GM23248 (cell line): ENCODE data around the gene RMI2. TPM values are rescaled to one million over a fixed set of nuclear protein-coding genes. Genes with fewer than 3 reads are reported as not detected.
"Not testable (repeated sequence)": the region's sequence is repeated elsewhere in the genome, so short reads cannot be mapped to it uniquely, and the experiment has no call there.

ENCODE experiments used
- DNase-seq: peaks from one replicate; pipeline ENCODE4 v3.0.0-alpha.2; 2015
- H2AFZ ChIP-seq: fragments of 200-600 bp; sonication (generic); 2 replicates; pipeline ENCODE4 v1.6.1; 2016; ENCODE audit warnings: antibody characterized with exemption
- H3F3A ChIP-seq: fragments of 200-600 bp; sonication (generic); 2 replicates; pipeline ENCODE4 v1.6.1; 2016; ENCODE audit warnings: mild to moderate bottlenecking, antibody characterized with exemption, mixed run types; ENCODE audit not compliant: insufficient read depth
- H3K27ac ChIP-seq: fragments of 200-600 bp; sonication (generic); 2 replicates; pipeline ENCODE4 v1.5.1; 2016; ENCODE audit warnings: mild to moderate bottlenecking
- H3K27me3 ChIP-seq: fragments of 200-600 bp; sonication (generic); replicated peaks from 2 replicates; pipeline ENCODE4 v1.6.1; 2016; ENCODE audit warnings: mild to moderate bottlenecking; ENCODE audit not compliant: insufficient read depth
- H3K36me3 ChIP-seq: fragments of 200-600 bp; sonication (generic); 2 replicates; pipeline ENCODE4 v1.6.1; 2016; ENCODE audit warnings: low read depth, mild to moderate bottlenecking
- H3K4me1 ChIP-seq: fragments of 200-600 bp; sonication (generic); 2 replicates; pipeline ENCODE4 v1.6.1; 2016; ENCODE audit warnings: mild to moderate bottlenecking; ENCODE audit not compliant: insufficient read depth
- H3K4me2 ChIP-seq: fragments of 200-600 bp; sonication (generic); one replicate; pipeline ENCODE4 v1.6.1; 2016; ENCODE audit warnings: mild to moderate bottlenecking; ENCODE audit not compliant: unreplicated experiment
- H3K4me3 ChIP-seq: fragments of 200-600 bp; sonication (generic); 2 replicates; pipeline ENCODE4 v1.5.1; 2016; ENCODE audit warnings: mild to moderate bottlenecking
- H3K79me2 ChIP-seq: fragments of 200-600 bp; sonication (generic); 2 replicates; pipeline ENCODE4 v1.6.1; 2016; ENCODE audit warnings: mild to moderate bottlenecking; ENCODE audit not compliant: insufficient read depth
- H3K9ac ChIP-seq: fragments of 200-600 bp; sonication (generic); 2 replicates; pipeline ENCODE4 v1.6.1; 2016; ENCODE audit warnings: mild to moderate bottlenecking
- H3K9me2 ChIP-seq: fragments of 200-600 bp; sonication (generic); 2 replicates; pipeline ENCODE4 v1.6.1; 2016; ENCODE audit warnings: mixed run types, mild to moderate bottlenecking, moderate library complexity; ENCODE audit not compliant: insufficient read depth
- H3K9me3 ChIP-seq: fragments of 200-600 bp; sonication (generic); one replicate; pipeline ENCODE4 v1.6.1; 2017; ENCODE audit warnings: low read depth
- H4K20me1 ChIP-seq: fragments of 200-600 bp; sonication (generic); 2 replicates; pipeline ENCODE4 v1.6.0; 2016; ENCODE audit not compliant: insufficient read depth
- EZH2 ChIP-seq: fragments of 200-600 bp; sonication (generic); IDR thresholded peaks from 2 replicates; pipeline ENCODE4 v1.6.1; 2018; ENCODE audit warnings: antibody characterized with exemption, mild to moderate bottlenecking; ENCODE audit not compliant: insufficient read depth, poor library complexity, severe bottlenecking
- EZH2phosphoT487 ChIP-seq: fragments of 200-600 bp; sonication (generic); IDR thresholded peaks from 2 replicates; pipeline ENCODE4 v1.6.1; 2018; ENCODE audit warnings: antibody characterized with exemption, moderate library complexity, mild to moderate bottlenecking, low read depth; ENCODE audit not compliant: insufficient read depth
- WGBS, 2 experiments: methylation state at CpG; one replicate each; pipeline ENCODE4 v1.1.6; 2015 to 2017; ENCODE audit warnings: low lambda C conversion rate in 2 of 2, low coverage in 1 of 2; ENCODE audit errors: missing lambda C conversion rate in 2 of 2; 5-methylcytosine and 5-hydroxymethylcytosine counted together
- in situ Hi-C: fragments of 300-500 bp; cut with MboI; formaldehyde crosslinking; loops from 2 replicates; pipeline ENCODE4 v1.15.0; 2020
- polyA plus RNA-seq: library from polyadenylated mRNA; unstranded; fragments of >200 nt; fragmentation: Nextera tagmentation; extraction: Ambion mirVana; gene quantifications from 2 replicates; pipeline ENCODE4 v1.2.1, GENCODE V29; 2016
- total RNA-seq: library from RNA; depleted of rRNA; stranded (reverse); fragments of >200 nt; shearing (Covaris generic); gene quantifications from 2 replicates; pipeline ENCODE4 v1.2.3, GENCODE V29; 2014

RMI2 gene
- total and polyA plus RNA-seq, 2 experiments from 2014 or later: 8.5 to 11.9 TPM

DNA sequence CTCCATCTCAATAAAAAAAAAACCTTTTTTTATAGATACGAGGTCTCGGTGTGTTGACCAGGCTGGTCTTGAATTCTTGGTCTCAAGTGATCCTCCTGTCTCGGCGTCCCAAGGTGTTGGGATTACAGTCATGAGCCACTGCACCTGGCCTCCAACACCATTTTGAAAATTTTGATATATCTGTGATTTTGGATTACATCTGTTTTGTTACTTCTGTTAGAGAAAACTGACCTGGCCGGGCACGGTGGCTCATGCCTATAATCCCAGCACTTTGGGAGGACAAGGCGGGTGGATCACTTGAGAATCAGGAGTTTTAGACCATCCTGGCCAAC lies 18.6 kb downstream of the RMI2 start:
- peak overlapping the region; percentile 62 for H3K27ac ChIP-seq
- H3K4me2 ChIP-seq: no peak overlapping the region
- in situ Hi-C loops: no loop called here

DNA sequence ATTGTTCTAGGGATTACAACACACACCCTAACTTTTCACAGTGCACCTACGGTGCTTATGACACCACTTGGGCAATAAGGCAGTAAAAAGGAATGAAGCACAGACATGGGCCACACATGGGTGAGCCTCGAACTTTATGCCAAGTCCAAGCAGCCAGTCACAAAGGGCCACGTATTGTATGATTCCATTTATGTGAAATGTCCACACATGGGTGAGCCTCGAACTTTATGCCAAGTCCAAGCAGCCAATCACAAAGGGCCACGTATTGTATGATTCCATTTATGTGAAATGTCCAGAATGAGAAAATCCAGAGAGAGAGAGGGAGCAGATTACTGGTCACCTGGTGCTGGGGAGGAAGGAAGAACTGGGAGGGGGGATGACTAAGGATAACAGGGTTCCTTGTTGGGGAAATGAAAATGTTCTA lies 22.2 kb downstream of the RMI2 start:
- 63 to 68% methylated on average over 5 of the region's 5 CpGs for WGBS, 2 experiments
- peak; percentile 59 for DNase-seq
- no peaks in the 10 kb centered on the region for H3K9me2 ChIP-seq
- no peaks in the 10 kb centered on the region for H3K9me3 ChIP-seq
- no peaks in the 10 kb centered on the region for H3K27me3 ChIP-seq
- peaks cover 29% of the 10 kb centered on the region for H3K4me1 ChIP-seq
- no peak overlapping the region for H3K4me3 ChIP-seq
- no peaks in the 10 kb centered on the region for H3K36me3 ChIP-seq
- H3K79me2 ChIP-seq: no peaks in the 10 kb centered on the region
- in situ Hi-C loops: no loop called here
- no peak overlapping the region; the same call in 1 of the 2 replicates for H3K27ac ChIP-seq
- H3K4me2 ChIP-seq: no peak overlapping the region
- no peak overlapping the region for H3K9ac ChIP-seq
- no peaks in the 10 kb centered on the region for H4K20me1 ChIP-seq
- no peak overlapping the region for H2AFZ ChIP-seq
- peaks cover 9% of the 10 kb centered on the region for H3F3A ChIP-seq
- no peak for TF ChIP-seq EZH2phosphoT487
- TF ChIP-seq EZH2: no peak

More for the DNA sequence above, 18.6 kb downstream of the RMI2 start:
- H3K9ac ChIP-seq: peak overlapping the region; percentile 56; the same call in 1 of the 2 replicates
- DNase-seq: no peak
- no peaks in the 10 kb centered on the region for H3K79me2 ChIP-seq
- H3K4me1 ChIP-seq: peaks cover 65% of the 10 kb centered on the region
- H3K27me3 ChIP-seq: no peaks in the 10 kb centered on the region
- H3F3A ChIP-seq: peaks cover 38% of the 10 kb centered on the region
- H2AFZ ChIP-seq: no peak overlapping the region
- H3K4me3 ChIP-seq: no peak overlapping the region
- H3K36me3 ChIP-seq: no peaks in the 10 kb centered on the region
- no peaks in the 10 kb centered on the region for H4K20me1 ChIP-seq
- no peaks in the 10 kb centered on the region for H3K9me3 ChIP-seq
- WGBS, 2 experiments: 73 to 75% methylated on average over 7 of the region's 7 CpGs
- H3K9me2 ChIP-seq: no peaks in the 10 kb centered on the region
- TF ChIP-seq EZH2 (no peak), EZH2phosphoT487 (no peak)

DNA sequence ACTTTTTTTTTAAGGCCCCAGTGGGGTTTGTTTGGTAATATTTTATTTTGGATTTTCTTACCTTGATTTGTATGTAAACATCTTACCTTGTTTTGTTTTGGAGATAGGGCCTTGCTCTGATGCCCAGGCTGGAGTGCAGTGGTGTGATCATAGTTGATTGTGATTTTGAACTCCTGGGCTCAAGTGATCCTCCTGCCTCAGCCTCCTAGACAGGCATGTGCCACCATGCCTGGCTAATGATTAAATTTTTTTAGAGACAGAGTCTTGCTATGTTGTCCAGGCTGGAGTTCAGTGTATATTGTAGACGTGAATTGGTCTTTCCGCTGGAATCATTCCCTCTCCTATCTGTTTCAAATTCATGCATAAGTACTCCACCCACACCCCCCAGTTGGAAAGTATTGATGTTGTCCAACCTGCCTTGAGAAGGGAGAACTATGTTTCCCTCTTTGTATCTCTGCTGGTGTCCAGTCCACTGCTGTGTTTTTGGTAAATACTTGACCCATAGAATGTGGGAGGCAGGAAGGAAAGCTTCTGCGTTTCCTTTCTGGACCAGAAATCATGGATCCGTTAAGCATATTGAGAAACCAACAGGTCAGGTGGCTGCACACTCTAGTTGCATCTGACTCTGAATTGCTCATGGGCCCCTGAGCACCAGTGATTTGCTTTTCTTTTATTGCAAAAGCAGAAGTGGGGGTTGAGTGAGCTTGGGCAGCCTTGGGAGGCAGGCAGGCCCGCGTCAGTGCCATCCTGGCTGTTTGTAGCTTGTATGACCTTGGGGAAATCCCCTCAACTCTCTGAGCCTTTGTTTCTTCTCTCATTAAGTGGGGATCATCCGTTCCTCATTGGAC lies 25.0 kb downstream of the RMI2 start:
- no peaks in the 10 kb centered on the region for H4K20me1 ChIP-seq
- no peaks in the 10 kb centered on the region for H3K9me2 ChIP-seq
- H3K4me3 ChIP-seq: no peak overlapping the region
- H3K9me3 ChIP-seq: no peaks in the 10 kb centered on the region
- TF ChIP-seq EZH2phosphoT487: no peak
- no peak for TF ChIP-seq EZH2
- H3F3A ChIP-seq: peaks cover 5% of the 10 kb centered on the region
- no peaks in the 10 kb centered on the region for H3K79me2 ChIP-seq
- in situ Hi-C loops: loop anchor here (10.0 kb wide), 1 partner anchor 406 kb away; no protein-coding TSS in a partner anchor
- 89% methylated on average over 7 of the region's 7 CpGs for WGBS, 2 experiments
- no peak overlapping the region for H3K9ac ChIP-seq
- H3K36me3 ChIP-seq: no peaks in the 10 kb centered on the region
- no peak for DNase-seq
- no peaks in the 10 kb centered on the region for H3K27me3 ChIP-seq
- peaks cover under 1% of the 10 kb centered on the region; the same call in 1 of the 2 replicates for H3K4me1 ChIP-seq
- no peak overlapping the region for H2AFZ ChIP-seq
- no peak overlapping the region for H3K27ac ChIP-seq
- no peak overlapping the region for H3K4me2 ChIP-seq

DNA sequence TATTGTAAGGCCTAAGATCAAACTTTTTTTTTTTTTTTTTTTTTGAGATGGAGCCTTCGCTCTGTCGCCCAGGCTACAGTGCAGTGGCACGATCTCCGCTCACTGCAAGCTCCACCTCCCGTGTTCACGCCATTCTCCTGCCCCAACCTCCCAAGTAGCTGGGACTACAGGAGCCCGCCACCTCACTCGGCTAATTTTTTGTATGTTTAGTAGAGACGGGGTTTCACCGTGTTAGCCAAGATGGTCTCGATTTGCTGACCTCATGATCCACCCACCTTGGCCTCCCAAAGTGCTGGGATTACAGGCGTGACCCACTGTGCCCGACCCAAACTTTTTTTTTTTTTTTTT lies 25.6 kb downstream of the RMI2 start:
- in situ Hi-C loops: loop anchor here (10.0 kb wide), 1 partner anchor 406 kb away; no protein-coding TSS in a partner anchor
- H3K9me3 ChIP-seq, DNase-seq: not testable (repeated sequence)

More for the DNA sequence above, 25.6 kb downstream of the RMI2 start:
- not testable (repeated sequence) for H3K27me3 ChIP-seq, H3K4me1 ChIP-seq, H3K27ac ChIP-seq, H3K4me3 ChIP-seq, H4K20me1 ChIP-seq, H2AFZ ChIP-seq, H3K79me2 ChIP-seq, H3K4me2 ChIP-seq, H3F3A ChIP-seq, H3K9me2 ChIP-seq, H3K36me3 ChIP-seq, H3K9ac ChIP-seq
- 93 to 97% methylated on average over 13 of the region's 13 CpGs for WGBS, 2 experiments
